Sigmoid colon (tissue), 7 donors: ENCODE measurements around the gene SIK3. TPM values are rescaled to one million over a fixed set of nuclear protein-coding genes. Genes with fewer than 3 reads are reported as not detected.

Source experiments
- DNase-seq: peaks from one replicate; pipeline ENCODE4 v3.0.0-alpha.2; 2019
- H3K27ac ChIP-seq, 4 donors: fragments of 200-600 bp; sonication (generic); one replicate each; pipeline ENCODE4 v1.5.1; 2016 to 2019; ENCODE audit warnings: mild to moderate bottlenecking in 1 of 4
- H3K27me3 ChIP-seq, 3 donors: fragments of 200-600 bp; sonication (generic); one replicate each; pipeline ENCODE4 v1.5.1; 2019; ENCODE audit warnings: mild to moderate bottlenecking in 1 of 3
- H3K36me3 ChIP-seq, 4 donors: fragments of 200-600 bp; sonication (generic); one replicate each; pipeline ENCODE4 v1.5.1; 2016 to 2019
- H3K4me1 ChIP-seq, 4 donors: fragments of 200-600 bp; sonication (generic); one replicate each; pipeline ENCODE4 v1.5.1; 2017 to 2019
- H3K4me3 ChIP-seq, 4 donors: fragments of 200-600 bp; sonication (generic); one replicate each; pipeline ENCODE4 v1.5.1; 2017 to 2019; ENCODE audit warnings: mild to moderate bottlenecking in 2 of 4, moderate library complexity in 1 of 4
- H3K9me3 ChIP-seq, 4 donors: fragments of 200-600 bp in 3 of 4; sonication (generic) in 3 of 4; one replicate each; pipeline versions ENCODE4 v1.5.1 to v1.6.1; 2013 to 2019
- CTCF ChIP-seq, 4 experiments: fragments of 450-650 bp in 3 of 4; fragments of 200-600 bp in 1 of 4; IDR thresholded peaks; one replicate each; pipeline ENCODE4 v1.5.1; 2016 to 2019; ENCODE audit warnings: antibody characterized with exemption in 4 of 4, mild to moderate bottlenecking in 3 of 4, moderate library complexity in 2 of 4
- EP300 ChIP-seq, 4 donors: sonication (generic); formaldehyde crosslinking; IDR thresholded peaks; one replicate each; pipeline ENCODE4 v1.6.1; 2017; ENCODE audit warnings: antibody characterized with exemption in 4 of 4
- POLR2A ChIP-seq, 2 donors: fragments of 450-650 bp; IDR thresholded peaks; one replicate each; pipeline ENCODE4 v1.6.1; 2016; ENCODE audit warnings: antibody characterized with exemption in 2 of 2, mild to moderate bottlenecking in 2 of 2, moderate library complexity in 2 of 2
- POLR2AphosphoS5 ChIP-seq, 4 donors: sonication (generic); formaldehyde crosslinking; IDR thresholded peaks; one replicate each; pipeline ENCODE4 v1.6.1; 2017; ENCODE audit warnings: antibody characterized with exemption in 4 of 4
- WGBS, 2 donors: extraction: QIAGEN DNeasy Blood & Tissue Kit; methylation state at CpG; one replicate each; pipeline ENCODE4 v1.1.7; 2013; 5-methylcytosine and 5-hydroxymethylcytosine counted together
- intact Hi-C: fragments of 100-400 bp; cut with DNase I; formaldehyde crosslinking; loops from one replicate; pipeline ENCODE4 v1.15.1; 2023
- polyA plus RNA-seq, 3 donors: library from polyadenylated mRNA; stranded (reverse); fragments of 200-250 nt; gene quantifications; one replicate each; pipeline ENCODE4 v1.2.3, GENCODE V29; 2013
- total RNA-seq, 4 donors: library from RNA; depleted of rRNA; stranded (reverse); fragments of >200 nt; gene quantifications; one replicate each; pipeline ENCODE4 v1.1.0, GENCODE V29; 2016
- donor health status: healthy with polysubstance abuse.
- donor health status: Bipolar disorder and iron deficiency.
- donor health status: healthy.

The SIK3 gene
- total and polyA plus RNA-seq, 7 donors = 5.5 to 53.2 (median 35.3) TPM

GRCh38 chr11:116857316-116857715 is 240.9 kb downstream of the SIK3 start:
- Histone ChIP-seq H3K27me3 (no peaks in the 10 kb centered on the region), H3K36me3 (peaks cover 10 to 82% (median 43%) of the 10 kb centered on the region in 4 donors), H3K9me3 (no peaks in the 10 kb centered on the region), H3K4me3 (no peak overlapping the region), H3K27ac (no peak overlapping the region), H3K4me1 (peaks cover 0 to 21% (median 3%) of the 10 kb centered on the region in 4 donors)
- intact Hi-C loops = no loop called here
- no peak for DNase-seq
- no peak for TF ChIP-seq EP300 (IDR thresholded peaks at IDR 0.05)
- no peak for TF ChIP-seq CTCF (IDR thresholded peaks at IDR 0.05)
- no peak for TF ChIP-seq POLR2AphosphoS5 (IDR thresholded peaks at IDR 0.05)
- WGBS, 2 donors = 92 to 95% methylated on average over 2 of the region's 2 CpGs

GRCh38 chr11:116856423-116856822 is 241.8 kb downstream of the SIK3 start:
- Histone ChIP-seq H3K4me3 (no peak overlapping the region), H3K36me3 (peaks cover 8 to 73% (median 34%) of the 10 kb centered on the region in 4 donors), H3K4me1 (peaks cover 0 to 24% (median 3%) of the 10 kb centered on the region in 4 donors), H3K27me3 (no peaks in the 10 kb centered on the region), H3K27ac (no peak overlapping the region), H3K9me3 (no peaks in the 10 kb centered on the region)
- 77 to 78% methylated on average over 5 of the region's 5 CpGs for WGBS, 2 donors
- intact Hi-C loops = no loop called here
- DNase-seq = no peak
- TF ChIP-seq POLR2AphosphoS5 (IDR thresholded peaks at IDR 0.05) (no peak), POLR2A (IDR thresholded peaks at IDR 0.05) (no peak), EP300 (IDR thresholded peaks at IDR 0.05) (no peak), CTCF (IDR thresholded peaks at IDR 0.05) (no peak)

- DNase-seq = no peak
- intact Hi-C loops = no loop called here
- 78 to 90% methylated on average over 7 of the region's 7 CpGs for WGBS, 2 donors
- no peak overlapping the region for H3K4me3 ChIP-seq
- H3K27me3 ChIP-seq = no peaks in the 10 kb centered on the region
- H3K36me3 ChIP-seq = peaks cover 8 to 63% (median 27%) of the 10 kb centered on the region in 4 donors
- H3K9me3 ChIP-seq = no peaks in the 10 kb centered on the region
- peaks cover 0 to 24% (median 3%) of the 10 kb centered on the region in 4 donors for H3K4me1 ChIP-seq
- H3K27ac ChIP-seq = no peak overlapping the region
- TF ChIP-seq POLR2AphosphoS5 (IDR thresholded peaks at IDR 0.05) (no peak), CTCF (IDR thresholded peaks at IDR 0.05) (no peak), EP300 (IDR thresholded peaks at IDR 0.05) (no peak), POLR2A (IDR thresholded peaks at IDR 0.05) (no peak)
These were observed 242.8 kb downstream of the SIK3 start for GRCh38 chr11:116855413-116855812.

GRCh38 chr11:116853461-116854073 is 244.7 kb downstream of the SIK3 start:
- Histone ChIP-seq H3K9me3 (no peaks in the 10 kb centered on the region), H3K4me1 (peaks cover 0 to 24% (median 3%) of the 10 kb centered on the region in 4 donors), H3K36me3 (peaks cover 8 to 53% (median 21%) of the 10 kb centered on the region in 4 donors), H3K4me3 (no peak overlapping the region), H3K27ac (no peak overlapping the region), H3K27me3 (no peaks in the 10 kb centered on the region)
- no peak for DNase-seq
- TF ChIP-seq POLR2A (IDR thresholded peaks at IDR 0.05) (no peak), CTCF (IDR thresholded peaks at IDR 0.05) (no peak), POLR2AphosphoS5 (IDR thresholded peaks at IDR 0.05) (no peak), EP300 (IDR thresholded peaks at IDR 0.05) (no peak)
- intact Hi-C loops = no loop called here
- WGBS, 2 donors = 20 to 35% methylated on average over 6 of the region's 6 CpGs
